HUDEP-2 (cell line): ENCODE data around the gene RYR1.
"Not testable (repeated sequence)": the region's sequence is repeated elsewhere in the genome, so short reads cannot be mapped to it uniquely, and the experiment has no call there.

Source experiments
- DNase-seq, 76 experiments: peaks; one replicate each; lab custom pipeline; 2025; ENCODE audit not compliant: unreplicated experiment in 76 of 76; lab: John Stamatoyannopoulos, UW

RYR1 gene

GRCh38 chr19:38588041-38588440 lies 154.6 kb downstream of the RYR1 start:
- no peak for DNase-seq

DNA sequence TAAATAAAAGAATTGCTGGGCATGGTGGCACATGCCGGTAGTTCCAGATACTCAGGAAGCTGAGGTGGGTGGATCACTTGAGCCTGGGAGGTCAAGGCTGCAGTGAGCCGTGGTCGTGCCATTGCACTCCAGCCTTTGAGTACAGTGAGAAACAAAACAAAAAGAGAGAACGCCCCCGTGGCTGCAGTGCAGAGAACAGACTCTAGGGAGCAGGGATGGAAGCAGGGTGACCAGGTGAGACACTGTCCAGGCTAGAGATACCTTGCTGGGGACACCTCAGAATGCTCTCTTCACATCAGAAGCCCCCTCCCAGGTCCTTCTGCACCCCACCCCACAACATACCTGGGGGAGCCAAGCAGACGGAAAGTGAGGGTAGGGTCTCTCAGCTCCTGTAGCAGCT lies 159.4 kb downstream of the RYR1 start:
- DNase-seq, result no peak

- peak in 47 of 76 experiments; percentile 2 to 70 (median 43) for DNase-seq
Observed at GRCh38 chr19:38596057-38596981, 162.8 kb downstream of the RYR1 start.

DNA sequence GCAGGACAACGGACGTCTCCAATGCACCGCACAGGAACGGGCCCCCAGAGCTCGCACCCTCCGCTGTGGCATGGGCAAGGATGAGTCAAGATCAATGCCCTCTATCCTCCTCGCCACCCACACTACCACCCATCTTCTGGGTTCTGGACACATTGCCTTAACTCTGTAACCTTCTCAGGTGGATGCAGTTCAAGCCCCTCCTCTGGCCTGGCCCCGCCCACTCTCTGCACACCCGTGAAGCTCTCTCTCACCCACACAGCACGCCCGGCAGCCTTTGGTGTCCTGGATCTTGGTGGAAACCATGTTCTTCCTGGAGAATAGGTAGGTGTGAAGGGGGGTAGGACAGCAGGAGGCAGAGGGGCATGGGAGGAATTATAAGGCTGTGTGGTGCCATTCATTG lies 163.6 kb downstream of the RYR1 start:
- no peak for DNase-seq

DNA sequence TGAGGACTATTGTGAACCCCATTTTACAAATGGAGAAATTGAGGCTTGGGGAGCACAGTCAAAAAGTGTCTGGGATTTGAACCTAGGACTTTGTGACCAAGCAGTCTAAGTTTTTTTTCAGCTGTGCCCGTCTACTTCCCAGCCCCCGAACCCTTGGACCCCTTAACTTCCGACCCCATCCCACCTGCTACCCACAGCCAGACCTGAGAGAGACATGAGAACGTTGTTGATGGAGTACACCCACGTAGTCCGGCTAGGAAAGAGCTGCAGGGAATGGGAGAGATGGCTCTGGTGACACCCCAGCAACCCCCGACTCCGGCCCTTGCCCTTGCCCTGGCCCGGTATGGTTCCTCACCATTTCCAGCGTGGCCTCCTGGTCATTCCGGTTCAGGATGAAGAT lies 166.2 kb downstream of the RYR1 start:
- no peak for DNase-seq

- DNase-seq, result not testable (repeated sequence)
Observed at GRCh38 chr19:38602856-38603255, 169.4 kb downstream of the RYR1 start.

GRCh38 chr19:38606131-38606530 lies 172.6 kb downstream of the RYR1 start:
- DNase-seq, result no peak

GRCh38 chr19:38614289-38614688 lies 180.8 kb downstream of the RYR1 start:
- no peak for DNase-seq

- no peak for DNase-seq
Observed at GRCh38 chr19:38615007-38615581, 181.6 kb downstream of the RYR1 start.

GRCh38 chr19:38616265-38616664 lies 182.8 kb downstream of the RYR1 start:
- DNase-seq, result no peak

GRCh38 chr19:38617283-38617763 lies 183.8 kb downstream of the RYR1 start:
- no peak for DNase-seq

GRCh38 chr19:38617764-38618589 lies 184.5 kb downstream of the RYR1 start, which contains the start of gene MAP4K1:
Gene MAP4K1, minus strand, starts transcription at chr19:38617953. Its CDS starts 58 bp downstream, at chr19:38617895.
- no peak for DNase-seq

DNA sequence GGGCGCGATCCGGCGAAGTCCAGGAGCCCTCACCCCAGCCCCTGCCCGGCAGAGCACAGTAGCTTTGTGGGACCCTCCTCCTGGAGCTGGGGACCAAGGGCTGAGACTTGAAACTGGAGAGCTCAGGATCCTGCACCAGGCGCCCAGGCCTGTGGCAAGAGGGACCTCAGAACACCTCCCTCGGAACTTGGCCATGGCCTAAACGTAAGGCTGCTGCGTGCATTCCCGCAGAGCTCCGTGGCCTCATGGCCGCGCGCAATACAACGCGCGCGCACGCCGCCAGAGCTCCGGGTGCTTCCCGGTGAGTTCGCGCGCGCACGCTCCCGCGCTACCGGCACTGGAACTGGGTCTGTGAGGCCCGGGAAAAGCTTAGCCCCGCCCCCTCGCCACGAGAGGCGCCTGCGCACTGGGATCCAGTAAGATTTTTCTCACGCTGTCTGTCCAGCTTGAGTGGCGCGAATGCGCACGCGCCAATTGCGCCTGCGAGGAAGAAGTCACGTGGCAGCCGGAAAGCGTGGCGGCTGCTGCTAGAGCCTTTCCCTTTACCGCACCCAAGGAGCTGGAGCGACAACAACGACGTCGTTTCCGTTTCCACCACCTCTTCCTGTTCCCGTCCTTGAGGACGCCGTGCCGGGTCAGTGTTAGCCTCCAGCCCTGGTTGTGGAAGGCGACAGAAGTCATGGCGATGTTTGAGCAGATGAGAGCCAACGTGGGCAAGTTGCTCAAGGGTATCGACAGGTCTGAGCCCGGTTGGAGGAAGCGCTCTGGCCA lies 185.3 kb downstream of the RYR1 start, which contains the start of gene EIF3K:
TSS of gene EIF3K (plus strand) at position 599 of the 771 bp plus-strand sequence. CDS start at position 680, 81 bp downstream.
- peak; percentile 82 to 100 (median 99) for DNase-seq

GRCh38 chr19:38619361-38620174 lies 186.1 kb downstream of the RYR1 start:
- no peak for DNase-seq

- DNase-seq, result no peak
Observed at GRCh38 chr19:38624822-38625221, 191.3 kb downstream of the RYR1 start.

GRCh38 chr19:38626401-38626800 lies 192.9 kb downstream of the RYR1 start:
- no peak for DNase-seq

DNA sequence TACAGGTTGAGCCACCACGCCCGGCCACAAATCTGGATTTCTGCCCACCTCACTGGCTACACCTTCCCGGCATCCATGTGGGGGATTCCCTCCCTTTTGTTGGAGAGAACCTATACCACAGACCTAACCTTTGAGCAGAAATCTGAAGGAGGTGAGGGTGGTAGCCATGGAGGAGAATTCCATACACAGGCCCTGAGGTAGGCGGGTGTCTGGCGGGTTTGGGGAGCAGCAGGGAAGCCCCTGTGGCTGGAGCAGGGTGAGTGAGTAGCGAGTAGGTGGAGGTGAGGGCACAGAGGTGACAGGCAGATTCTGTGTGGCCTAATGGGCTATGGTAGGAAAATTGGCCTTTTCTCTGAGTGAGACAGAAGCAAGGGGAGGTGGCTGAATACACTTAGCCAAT lies 196.1 kb downstream of the RYR1 start:
- DNase-seq, result no peak

DNA sequence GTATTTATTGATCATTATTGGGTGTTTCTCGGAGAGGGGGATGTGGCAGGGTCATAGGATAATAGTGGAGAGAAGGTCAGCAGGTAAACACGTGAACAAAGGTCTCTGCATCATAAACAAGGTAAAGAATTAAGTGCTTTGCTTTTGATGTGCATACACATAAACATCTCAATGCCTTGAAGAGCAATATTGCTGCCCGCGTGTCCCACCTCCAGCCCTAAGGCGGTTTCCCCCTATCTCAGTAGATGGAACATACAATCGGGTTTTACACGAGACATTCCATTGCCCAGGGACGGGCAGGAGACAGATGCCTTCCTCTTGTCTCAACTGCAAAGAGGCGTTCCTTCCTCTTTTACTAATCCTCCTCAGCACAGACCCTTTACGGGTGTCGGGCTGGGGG lies 197.8 kb downstream of the RYR1 start:
- not testable (repeated sequence) for DNase-seq

GRCh38 chr19:38631811-38632475 lies 198.5 kb downstream of the RYR1 start:
- peak in 9 of 76 experiments; percentile 18 to 47 (median 28) for DNase-seq
